ENCODE data around the gene RFPL3.
"Not testable (repeated sequence)": the region's sequence is repeated elsewhere in the genome, so short reads cannot be mapped to it uniquely, and the experiment has no call there.

Gene RFPL3

DNA sequence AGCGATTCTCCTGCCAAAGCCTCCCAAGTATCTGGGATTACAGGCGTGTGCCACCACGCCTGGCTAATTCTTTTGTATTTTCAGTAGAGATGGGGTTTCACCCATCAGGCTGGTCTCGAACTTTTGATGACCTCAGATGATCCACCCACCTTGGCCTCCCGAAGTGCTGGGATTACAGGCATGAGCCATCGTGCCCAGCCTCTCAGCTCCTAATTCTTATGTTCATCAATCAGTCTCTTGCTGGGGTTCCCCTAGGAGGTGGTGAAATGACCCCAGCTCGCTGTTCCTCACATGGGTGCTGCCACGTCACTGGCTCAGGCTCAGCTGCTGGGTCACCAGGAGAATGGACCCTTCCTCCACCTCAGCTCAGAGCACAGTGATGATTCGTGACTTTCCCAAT lies at the start of gene RFPL3:
RFPL3 (plus strand) TSS at position 301 of the 400 bp plus-strand sequence. CDS start 205 bp downstream, outside the sequence.
- not testable (repeated sequence) for DNase-seq (ENCODE audit: low spot score)

DNA sequence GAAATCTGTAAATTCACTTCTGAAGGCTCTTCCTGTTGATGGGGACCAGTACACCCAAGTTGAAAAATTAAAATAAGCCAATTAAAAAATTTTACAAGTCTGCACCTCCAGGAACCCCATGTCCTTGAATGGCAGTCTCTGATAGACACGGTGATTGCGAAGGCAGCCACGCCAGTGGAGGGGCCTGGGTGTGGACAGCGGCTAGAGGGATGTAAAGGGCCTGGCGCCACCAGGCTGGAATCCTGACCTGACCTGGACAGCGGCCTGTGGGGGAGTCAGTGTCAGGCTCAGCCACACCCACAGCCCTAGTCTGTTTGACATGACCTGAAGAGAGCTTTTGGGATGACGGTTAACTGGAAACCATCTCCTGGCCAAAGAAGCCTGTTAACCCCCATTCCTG lies 49.5 kb upstream of the RFPL3 start:
- DNase-seq (ENCODE audit: low spot score) = no peak

DNA sequence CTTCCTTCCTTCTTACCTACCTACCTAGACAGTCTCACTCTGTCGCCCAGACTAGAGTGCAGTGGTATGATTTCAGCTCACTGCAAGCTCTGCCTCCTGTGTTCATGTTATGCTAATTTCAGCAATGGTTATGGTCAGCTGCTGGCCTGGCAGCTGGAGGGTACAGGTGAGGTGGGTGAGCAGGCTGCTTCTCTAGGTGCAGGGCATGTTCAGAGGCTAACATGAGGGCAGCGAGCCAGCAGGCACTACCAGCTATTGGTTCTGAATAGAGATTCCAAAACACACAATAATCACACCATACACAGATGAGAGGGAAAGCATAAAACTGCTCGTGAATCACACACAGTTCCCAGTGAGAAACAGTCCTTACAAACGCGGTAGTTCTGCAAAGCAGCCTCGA lies 48.7 kb upstream of the RFPL3 start:
- DNase-seq (ENCODE audit: low spot score) = no peak

DNA sequence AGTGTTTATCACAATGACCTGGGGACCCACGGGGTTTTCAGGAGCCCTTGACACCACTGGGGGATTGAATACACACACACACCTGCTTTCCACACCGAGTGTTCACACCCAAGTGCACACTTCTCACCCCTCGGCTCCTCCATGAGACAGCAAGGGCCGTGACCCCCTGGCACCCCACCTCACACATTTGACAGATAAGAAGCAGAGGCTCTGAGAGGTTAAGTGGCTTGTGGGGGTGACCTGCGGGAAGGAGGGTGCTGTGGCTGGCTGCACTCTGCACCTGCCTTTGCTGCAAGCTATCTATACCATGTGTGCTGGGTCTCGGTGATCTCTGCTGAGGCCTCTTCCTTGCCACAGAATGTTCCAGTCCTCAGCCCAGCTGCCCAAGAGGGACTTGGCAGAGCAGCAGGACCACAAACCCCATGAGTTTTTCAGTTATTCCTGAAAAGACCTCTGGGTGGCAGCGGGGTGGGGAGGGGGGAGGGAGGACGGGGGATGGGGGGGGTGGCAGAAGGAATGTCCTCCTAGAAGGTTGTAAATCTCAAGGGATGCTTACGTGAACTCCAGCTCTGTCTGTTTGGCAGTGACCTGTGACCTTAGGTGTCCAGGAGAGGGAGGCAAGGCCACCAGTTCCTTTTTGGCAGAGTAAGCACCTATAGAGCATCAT lies 47.9 kb upstream of the RFPL3 start:
- no peak for DNase-seq (ENCODE audit: low spot score)

DNA sequence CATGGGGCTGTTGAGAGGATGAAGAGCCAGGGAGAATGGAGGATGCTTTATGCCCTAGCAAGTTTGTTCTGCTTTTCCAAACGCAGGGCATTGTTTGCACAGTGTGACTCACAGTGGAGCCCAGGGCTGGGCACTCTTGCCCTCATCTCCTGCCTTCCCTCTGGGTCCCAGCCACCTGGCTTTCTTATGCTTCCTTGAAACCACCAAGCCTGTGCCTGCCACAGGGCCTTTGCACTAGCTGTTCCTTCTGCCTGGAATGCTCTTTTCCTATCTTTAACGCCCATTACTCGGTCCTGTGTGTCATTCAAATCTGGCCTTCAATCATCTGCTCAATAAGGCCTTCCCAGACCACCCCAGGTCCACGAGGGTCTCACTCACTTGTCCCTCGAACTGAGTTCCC lies 46.9 kb upstream of the RFPL3 start:
- no peak for DNase-seq (ENCODE audit: low spot score)

DNA sequence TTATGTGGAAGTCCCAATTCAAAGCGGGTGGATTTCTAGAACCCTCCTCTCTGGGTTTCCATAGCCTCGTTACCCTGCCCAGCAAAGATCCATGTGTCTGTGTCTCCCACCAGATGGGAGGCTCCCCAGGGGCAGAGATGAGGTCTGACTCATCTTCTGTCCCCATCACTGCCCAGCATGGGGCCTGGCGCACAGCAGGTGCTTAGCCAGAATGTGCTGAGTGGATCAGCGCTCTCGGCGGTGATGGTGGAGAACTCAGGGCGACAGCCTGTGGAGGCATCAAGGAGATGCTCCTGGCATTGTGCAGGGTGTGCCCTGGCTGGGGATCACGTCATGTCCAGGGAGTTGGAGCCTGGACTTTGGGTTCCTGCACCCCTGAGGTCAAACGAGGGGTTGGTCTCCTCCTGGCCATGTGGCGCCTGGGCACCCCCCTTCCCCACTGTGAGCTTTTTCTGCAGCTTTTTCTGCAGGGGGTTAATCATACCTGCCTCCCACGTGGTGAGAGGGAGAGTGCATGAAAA lies 46.1 kb upstream of the RFPL3 start:
- no peak for DNase-seq (ENCODE audit: low spot score)

DNA sequence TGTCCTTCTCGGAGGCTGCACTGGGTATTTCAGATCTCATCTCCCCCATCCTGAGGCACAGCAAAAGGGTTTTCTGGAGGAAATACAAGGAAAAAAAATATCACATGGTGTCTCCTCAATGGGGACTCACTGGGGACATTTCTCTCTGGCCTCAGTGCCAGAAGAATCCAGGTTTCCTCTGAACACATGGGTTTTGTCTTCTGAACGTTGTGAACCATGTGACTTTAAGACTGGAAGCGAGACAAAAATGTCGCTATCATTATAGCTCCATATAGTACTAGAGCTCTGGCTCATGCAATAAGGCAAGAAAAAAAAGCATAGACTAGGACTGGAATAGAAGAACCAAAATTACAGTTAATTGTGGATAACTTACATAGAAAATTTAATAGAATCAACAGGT lies 44.9 kb upstream of the RFPL3 start:
- DNase-seq (ENCODE audit: low spot score) = no peak

DNA sequence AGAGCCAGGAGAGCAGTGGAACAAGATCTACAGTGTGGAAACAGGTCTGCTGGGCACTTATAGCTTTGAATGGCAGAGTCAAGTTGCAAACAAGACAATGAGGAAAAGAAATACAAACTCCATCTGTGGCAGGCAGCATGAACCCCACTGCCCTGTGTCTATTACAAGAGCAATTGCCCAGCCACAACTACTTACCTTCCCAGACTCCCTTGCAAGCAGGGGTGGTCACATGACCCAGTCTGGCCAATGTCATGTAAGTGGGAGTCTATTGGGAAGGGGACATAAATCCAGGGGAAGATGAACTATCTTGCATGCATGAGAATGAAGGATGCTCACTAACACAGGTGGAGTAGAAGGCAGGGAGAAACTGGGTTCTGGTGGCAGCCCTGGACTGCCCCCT lies 44.1 kb upstream of the RFPL3 start:
- no peak for DNase-seq (ENCODE audit: low spot score)

DNA sequence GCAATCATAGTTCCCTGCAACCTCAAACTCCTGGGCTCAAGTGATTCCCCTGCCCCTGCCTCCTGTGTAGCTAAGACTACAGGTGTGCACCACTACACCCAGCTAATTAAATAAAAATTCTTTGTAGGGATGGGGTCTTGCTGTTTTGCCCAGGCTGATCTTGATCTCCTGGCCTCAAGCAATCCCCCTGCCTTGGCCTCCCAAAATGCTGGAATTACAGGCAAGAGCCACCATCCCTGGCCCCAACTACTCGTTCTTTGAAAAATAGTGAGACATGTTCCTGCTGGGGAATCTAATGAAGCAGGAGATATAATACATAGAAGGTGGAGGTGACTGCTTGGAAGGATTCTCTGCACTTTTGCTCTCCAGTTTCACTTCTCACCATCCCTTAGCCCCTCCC lies 40.1 kb upstream of the RFPL3 start:
- DNase-seq (ENCODE audit: low spot score) = no peak

DNA sequence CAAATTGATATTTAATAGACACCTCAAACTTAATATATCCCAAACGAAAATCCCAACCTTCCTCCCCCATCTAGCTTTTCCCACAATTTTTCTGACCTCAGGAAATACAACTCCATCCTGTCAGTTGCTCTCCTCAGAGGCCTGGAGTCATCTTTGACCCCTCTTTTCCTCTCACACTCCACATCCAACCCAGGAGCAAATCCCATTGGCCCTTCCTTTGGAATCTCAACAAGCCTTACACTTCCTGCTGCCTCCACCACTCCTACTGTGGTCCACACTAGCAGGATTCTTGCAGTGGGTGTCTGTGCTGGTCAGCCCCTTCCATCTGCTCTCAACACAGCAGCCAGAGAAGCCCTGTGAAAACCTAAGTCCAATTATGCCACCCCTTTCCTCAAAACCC lies 39.3 kb upstream of the RFPL3 start:
- DNase-seq (ENCODE audit: low spot score) = no peak

DNA sequence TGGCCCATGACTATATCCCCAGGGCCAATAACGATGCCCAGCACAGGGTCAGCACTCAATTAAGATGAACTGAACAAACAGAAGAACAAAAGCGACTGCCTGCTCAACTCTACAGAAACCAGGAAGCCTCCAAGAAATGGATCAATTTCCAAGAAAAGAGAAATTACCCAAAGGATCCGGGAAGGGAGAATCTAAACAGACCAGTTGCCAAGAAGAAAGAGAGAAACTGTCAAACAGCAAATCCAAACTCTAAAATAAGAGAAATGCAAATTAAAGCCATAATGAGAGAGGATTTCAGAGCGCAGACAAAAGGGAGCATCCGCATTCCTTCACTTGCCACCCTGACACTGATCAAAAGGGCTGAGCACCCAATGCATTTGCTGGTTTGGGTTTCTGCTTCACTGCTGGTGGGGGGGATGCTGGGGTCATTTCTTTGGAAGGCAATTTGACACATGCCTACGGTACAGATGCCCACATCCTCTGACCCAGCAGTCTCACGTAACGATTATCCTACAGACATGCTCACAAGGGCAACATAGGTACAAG lies 37.7 kb upstream of the RFPL3 start:
- DNase-seq (ENCODE audit: low spot score) = no peak

DNA sequence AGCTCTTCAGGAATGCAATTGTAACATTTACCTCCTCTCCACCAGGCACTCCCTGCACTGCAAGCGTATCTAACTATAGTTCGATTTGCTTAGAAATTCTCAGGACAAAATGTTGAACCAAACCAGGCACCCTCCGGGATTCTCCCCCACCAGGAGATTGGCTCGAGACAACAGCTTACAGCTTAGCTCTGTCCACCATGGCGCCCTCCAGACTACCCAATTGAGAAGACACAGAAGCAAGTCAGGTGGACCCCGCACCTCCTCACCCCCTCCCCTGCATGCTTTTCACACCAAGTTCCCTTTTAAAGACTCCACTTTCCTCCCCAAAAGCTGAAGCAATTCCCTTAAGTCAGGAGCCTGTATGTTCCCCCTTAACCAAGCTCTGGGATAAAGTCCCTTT lies 34.7 kb upstream of the RFPL3 start:
- no peak for DNase-seq (ENCODE audit: low spot score)

DNA sequence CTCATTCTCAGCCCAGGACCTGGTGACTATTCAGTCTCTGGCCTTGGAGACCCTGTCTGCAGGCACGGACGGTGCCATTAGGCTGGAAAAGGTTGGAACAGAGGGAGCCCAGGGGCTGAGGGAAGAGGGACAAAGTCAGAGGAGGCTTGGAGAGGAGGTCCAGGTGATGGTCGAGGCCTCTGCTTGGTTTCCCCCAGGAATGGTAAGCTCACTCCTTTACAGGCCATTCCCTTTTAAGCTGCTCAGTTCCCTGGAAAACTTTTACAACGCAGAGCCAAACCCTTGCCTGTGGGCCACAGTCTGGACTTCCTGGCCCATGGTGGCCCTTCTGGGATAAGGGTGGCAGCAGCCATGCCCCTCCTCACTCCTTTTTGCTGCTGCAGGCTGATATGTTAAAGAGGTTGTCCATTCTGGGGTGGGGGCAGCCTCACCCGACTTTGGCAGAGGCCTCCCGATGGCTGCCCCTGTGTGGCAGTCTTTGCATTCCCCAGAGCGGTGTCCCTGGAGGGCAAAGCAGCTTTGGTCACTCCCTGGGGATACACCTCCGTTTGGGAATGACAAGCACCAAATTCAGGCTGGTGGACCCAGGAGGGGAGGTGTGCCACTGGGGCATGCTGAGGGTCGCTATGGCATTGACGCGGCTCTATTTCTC lies 34.0 kb upstream of the RFPL3 start:
- no peak for DNase-seq (ENCODE audit: low spot score)

DNA sequence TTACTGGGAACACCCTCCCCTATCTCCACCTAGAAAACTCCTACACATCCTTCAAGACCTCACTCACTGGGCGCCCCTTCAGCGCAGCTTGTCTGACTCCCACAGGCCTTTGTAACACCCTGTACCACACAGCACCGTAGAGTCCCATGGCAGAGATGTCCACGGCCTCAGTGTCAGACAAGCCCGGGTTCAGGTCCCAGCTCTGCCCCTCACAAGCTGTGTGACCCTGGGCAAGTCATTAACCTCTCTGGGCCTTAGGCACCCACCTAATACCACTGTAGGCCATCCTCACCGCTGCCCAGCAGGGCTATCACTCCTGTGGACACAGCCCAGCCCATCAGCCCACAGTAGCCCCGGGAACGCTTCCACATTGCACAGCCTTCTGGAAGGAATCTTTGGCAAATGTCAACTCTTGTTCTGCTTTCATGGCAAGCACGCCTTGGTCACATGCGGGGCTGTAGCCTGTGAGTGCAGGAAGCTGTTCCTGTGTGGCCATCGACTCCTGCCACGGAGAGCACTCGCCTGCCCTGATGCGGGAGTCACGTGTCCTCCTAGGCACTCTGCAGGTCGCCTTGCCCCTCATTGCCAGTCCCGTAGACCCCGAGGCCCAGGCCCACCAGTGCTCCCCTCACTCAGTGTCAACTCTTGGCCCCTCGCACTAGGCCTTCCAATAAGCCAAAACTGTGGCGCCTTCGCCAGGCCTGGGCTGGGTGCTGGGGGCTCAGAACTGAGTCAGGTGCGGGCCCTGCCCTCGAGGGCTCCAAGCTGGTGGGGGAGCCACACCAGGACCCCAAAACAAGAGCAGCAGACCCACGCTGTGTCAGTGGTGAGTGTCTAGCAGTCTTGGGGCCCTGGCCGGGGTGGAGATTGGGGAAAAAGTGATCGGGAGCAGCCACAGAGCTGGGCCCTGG lies 32.9 kb upstream of the RFPL3 start:
- no peak for DNase-seq (ENCODE audit: low spot score)

DNA sequence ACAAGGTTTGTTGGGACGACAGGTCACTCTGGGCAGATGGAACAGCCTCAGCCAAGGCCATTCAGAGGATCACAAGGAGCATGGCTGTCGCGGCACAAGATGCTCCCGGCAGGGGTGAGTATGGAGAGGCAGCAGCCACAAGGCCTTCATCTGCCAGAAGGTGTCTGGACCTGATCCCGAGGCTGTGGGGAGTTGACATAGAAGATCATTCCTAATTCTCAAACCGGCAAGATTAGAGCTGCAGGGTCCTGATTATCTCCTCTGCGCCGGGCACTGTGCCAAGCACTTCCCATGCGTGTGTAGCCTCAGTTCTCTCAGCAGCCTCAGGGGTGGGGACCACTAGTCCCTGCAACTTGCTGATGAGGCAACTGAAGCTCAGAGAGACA lies 32.3 kb upstream of the RFPL3 start:
- no peak for DNase-seq (ENCODE audit: low spot score)

DNA sequence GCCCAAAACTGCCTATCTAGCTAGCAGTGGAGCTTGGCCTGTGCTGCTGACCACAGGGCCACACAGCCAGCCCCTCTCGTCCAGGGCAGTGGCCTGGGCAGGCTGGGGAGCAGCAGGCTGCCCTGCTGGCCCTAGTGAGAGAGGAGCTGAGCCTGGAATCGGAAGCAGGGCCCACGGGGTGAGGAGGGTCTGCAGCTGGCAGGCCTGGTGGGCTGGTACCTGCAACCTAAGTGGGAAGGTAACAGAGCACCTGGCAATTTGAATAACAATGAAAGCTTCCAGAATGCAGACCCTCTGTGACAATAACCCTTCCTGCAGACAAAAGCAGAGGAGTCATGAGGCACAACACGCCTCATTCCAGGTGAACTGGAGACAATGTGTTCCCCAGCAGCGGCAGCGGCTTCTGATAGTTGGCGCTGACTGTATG lies 31.8 kb upstream of the RFPL3 start:
- no peak for DNase-seq (ENCODE audit: low spot score)

DNA sequence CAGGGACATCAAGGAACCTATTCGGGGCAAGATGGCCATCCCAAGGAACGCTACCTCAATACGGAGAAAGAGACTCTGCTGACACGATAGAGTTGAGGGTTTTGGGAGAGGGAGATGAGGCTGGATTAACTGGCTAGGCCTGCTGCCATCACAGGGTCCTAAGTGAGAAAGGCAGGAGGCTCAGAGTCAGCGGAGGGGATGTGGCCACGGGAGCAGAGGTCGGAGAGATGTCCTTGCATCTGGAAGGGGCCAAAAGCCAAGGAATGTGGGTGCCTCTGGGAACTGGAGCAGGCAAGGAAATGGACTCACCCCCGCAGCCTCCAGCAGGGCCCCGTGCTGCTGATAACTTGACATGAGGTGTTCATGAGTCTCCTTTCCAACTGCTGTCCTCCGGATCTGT lies 31.0 kb upstream of the RFPL3 start:
- no peak for DNase-seq (ENCODE audit: low spot score)

DNA sequence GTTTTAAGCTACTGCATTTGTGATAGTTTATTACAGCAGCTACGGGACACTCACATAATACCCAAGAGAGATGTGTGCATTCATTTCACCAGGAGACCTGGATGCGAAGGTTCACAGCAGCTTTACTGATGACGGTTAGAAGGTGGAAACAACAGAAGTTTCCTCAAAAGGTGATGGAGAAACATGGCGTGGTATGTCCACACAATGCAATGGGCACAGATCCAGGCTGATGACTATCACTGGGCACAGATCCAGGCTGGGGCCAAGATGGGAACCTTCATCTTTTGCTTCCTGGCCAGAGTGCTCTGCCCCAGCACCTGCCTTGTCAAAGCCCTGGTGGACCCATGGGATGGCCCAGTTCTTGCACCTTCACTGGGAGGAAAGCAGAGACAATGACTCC lies 30.6 kb upstream of the RFPL3 start:
- no peak for DNase-seq (ENCODE audit: low spot score)

DNA sequence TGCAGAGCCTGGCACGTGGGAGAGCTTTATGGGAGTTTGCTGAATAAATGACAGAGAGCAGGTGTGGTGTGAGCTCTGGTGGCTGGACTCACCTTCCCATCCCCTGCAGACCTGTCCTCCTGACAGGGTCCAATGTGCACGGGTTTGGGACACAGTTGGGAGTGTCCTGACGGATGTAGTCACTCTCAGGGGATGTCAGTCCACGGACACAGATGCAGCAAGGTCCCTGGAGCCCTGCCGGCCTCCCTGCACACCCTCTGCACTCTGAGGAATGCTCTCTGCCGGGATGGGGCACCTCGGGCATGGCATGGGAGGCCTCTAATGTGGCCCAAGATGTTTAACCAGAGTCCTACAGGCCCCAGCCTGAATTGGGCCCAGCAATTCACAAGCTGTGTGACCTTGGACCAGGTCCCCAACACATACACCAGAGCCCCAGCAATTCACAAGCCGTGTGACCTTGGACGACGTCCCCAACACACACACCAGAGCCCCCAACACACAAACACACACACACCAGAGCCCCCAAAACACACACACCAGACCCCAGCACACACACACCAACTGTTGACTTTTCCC lies 30.0 kb upstream of the RFPL3 start:
- no peak for DNase-seq (ENCODE audit: low spot score)

DNA sequence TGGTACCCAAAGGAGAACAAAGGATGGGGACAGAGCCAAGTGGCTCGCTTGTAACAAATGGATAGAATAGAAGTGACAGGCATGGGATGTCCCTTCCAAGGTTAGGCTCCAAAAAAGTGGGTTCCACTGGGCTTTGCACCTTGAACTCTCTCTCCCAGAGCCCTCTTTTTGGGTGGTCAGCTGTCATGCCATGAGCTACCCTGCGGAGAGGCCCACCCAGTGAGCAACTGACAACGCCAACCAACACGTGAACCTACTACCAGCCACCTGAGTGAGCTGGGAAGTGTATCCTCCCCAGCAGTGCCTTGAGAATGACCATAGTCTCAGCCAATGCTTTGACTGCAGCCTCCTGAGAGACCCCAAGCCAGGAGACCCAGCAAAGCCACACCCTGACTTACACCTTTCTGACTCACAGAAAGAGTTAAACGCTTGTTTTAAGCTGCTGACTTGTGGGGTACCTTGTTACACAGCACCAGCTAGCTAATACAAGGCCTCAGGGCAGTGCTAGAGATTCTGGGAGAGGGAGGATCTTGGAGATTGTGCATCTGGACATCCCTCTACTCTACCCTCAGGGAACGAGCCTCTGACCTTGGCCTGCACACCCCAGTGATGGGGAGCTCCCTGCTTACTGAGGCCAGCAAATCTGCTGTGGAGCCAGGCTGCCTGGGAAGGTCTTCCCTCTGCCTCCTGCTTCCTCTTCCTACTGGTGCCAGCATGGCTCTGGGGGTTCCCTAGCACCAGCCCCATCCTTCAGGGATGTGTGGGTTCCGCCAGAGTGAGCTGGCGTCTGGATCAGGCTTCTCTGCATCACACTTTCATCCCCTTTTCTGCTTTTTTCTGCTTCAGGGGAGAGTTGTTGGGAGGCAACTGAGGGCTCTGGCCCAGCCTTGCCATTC lies 29.1 kb upstream of the RFPL3 start:
- DNase-seq (ENCODE audit: low spot score) = no peak

DNA sequence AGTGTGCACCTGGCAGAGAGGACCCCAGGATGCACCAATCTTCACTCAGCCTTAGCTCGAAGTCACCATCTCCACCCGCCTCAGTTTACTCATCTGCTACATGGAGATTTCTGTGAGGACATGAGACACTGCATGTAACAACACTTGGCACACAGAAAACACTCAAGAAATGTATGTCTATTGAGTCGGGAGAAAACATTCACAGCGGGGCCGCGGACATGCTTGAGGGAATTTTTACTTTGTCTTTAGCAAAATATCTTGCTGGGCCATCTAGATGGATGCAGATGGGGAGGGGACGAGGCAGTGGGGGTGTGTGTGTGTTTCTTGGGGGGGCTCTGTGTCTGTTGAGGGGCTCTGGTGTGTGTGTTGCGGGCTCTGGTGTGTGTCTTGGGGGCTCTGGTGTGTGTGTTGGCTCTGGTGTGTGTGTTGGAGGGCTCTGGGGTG lies 28.4 kb upstream of the RFPL3 start:
- no peak for DNase-seq (ENCODE audit: low spot score)
